Gastrocnemius medialis (tissue), 4 donors: ENCODE measurements around the gene SART3.

Experiments used
- CTCF ChIP-seq, 5 experiments: fragments of 450-650 bp in 3 of 5; fragments of 200-600 bp in 2 of 5; sonication (generic) in 2 of 5; IDR thresholded peaks in 4 of 5; conservative IDR thresholded peaks in 1 of 5; 1 replicate in 4 of 5; 2 replicates in 1 of 5; pipeline ENCODE4 v1.5.1; 2016 to 2019; ENCODE audit warnings: antibody characterized with exemption in 5 of 5, mild to moderate bottlenecking in 3 of 5, moderate library complexity in 3 of 5
- POLR2A ChIP-seq, 2 donors: fragments of 450-650 bp; IDR thresholded peaks; one replicate each; pipeline ENCODE4 v1.6.1; 2017; ENCODE audit warnings: antibody characterized with exemption in 2 of 2, mild to moderate bottlenecking in 2 of 2, moderate library complexity in 2 of 2

GRCh38 chr12:108568338-108569154, 7.6 kb upstream of the SART3 start:
- TF ChIP-seq CTCF (IDR thresholded peaks at IDR 0.05 in 4 of 5, conservative IDR thresholded peaks at IDR 0.05 in 1 of 5) (no peak), POLR2A (IDR thresholded peaks at IDR 0.05) (no peak)
